OCI-LY7 (cell line): ENCODE results near the gene BPIFB1.

Source experiments
- CTCF ChIP-seq: fragments of 200-600 bp; sonication (generic); conservative IDR thresholded peaks from 2 replicates; pipeline ENCODE4 v1.5.1; 2014; ENCODE audit warnings: mild to moderate bottlenecking, antibody characterized with exemption, low read length, moderate library complexity, mixed read lengths
- EZH2phosphoT487 ChIP-seq: fragments of 200-600 bp; sonication (generic); IDR thresholded peaks from 2 replicates; pipeline ENCODE4 v1.6.1; 2018; ENCODE audit warnings: low read depth, borderline replicate concordance, mild to moderate bottlenecking, mixed run types, antibody characterized with exemption, low read length, moderate library complexity, mixed read lengths

DNA sequence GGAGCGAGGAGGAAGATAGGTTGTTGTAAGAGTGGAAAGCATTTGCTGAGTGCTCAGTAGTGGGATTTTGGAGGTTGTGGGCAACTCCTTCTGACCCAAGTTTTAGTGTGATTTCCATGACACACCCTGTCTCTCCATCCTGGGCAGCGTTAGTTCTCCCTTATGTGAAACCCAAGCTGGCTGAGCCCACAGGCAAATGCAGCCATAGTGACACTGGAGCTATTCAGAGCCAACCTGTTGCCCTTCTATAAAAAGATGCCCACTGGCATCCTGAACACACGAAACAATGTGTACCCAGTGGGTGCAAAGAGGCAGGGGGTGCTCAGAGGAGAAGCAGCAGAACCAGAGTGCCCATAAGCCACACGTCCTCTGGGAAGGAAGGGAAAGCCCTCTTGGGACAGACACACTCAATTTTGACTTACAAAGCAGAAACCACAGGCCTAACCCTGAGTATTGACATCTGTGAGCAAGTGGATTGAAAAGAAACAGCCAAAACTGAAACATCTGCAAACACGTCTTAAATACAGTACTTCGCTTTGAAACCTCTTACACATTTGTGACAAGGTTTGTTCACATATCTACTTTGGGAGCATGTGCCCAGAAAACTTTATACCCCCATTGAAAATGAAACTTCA lies 54.6 kb downstream of the BPIFB1 start:
- TF ChIP-seq CTCF (no peak), EZH2phosphoT487 (no peak)
